Right ventricle myocardium inferior (tissue), 1 donor: ENCODE results near the gene PRR18. TPM values are rescaled to one million over a fixed set of nuclear protein-coding genes. Genes with fewer than 3 reads are reported as not detected.

Source experiments
- ATAC-seq: fragments of 200-7000 bp; cut with Tn5 transposase; one replicate; pipeline ENCODE4 v1.9.1; 2020; ENCODE audit warnings: mild to moderate bottlenecking, moderate library complexity
- DNase-seq: peaks from one replicate; pipeline ENCODE4 v3.0.0; 2021; ENCODE audit errors: missing footprints
- intact Hi-C: fragments of 100-400 bp; cut with DNase I; formaldehyde crosslinking; loops from one replicate; pipeline ENCODE4 v1.11.0; 2022
- total RNA-seq: library from RNA; stranded (reverse); fragmentation: NEBNext Ultra II Directional; extraction: Animal tissue kit (Norgen Biotek cat#: 25700); gene quantifications from one replicate; pipeline ENCODE4 v1.2.1, GENCODE V29; 2021
- donor health status: DM: no; HTN: yes; CAD: no; lungs with severe emphysema.

PRR18 gene
- total RNA-seq, 1 donor from 2014 or later, result 0.11 TPM

DNA sequence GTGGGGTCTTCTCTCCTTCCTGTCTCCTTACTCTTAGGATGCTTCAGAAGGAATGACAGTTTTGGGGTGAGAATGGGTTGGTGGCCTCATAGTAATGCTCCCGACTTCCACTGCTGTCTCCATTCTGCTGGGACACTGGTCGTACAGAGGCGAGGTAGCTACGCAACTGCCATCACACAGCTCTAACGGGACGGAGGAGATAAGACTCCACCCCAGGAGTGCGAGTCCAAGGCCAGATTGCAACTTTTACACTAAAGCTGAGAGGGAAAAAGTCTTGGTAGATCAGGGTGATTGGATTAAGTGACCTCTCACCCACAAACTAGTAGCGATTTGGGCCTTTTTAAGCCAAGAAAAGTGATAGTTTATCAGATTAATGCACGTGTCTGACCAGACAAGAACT lies 1.8 kb upstream of the PRR18 start:
- ATAC-seq, result no peak
- intact Hi-C loops, result no loop called here
- DNase-seq, result no peak

DNA sequence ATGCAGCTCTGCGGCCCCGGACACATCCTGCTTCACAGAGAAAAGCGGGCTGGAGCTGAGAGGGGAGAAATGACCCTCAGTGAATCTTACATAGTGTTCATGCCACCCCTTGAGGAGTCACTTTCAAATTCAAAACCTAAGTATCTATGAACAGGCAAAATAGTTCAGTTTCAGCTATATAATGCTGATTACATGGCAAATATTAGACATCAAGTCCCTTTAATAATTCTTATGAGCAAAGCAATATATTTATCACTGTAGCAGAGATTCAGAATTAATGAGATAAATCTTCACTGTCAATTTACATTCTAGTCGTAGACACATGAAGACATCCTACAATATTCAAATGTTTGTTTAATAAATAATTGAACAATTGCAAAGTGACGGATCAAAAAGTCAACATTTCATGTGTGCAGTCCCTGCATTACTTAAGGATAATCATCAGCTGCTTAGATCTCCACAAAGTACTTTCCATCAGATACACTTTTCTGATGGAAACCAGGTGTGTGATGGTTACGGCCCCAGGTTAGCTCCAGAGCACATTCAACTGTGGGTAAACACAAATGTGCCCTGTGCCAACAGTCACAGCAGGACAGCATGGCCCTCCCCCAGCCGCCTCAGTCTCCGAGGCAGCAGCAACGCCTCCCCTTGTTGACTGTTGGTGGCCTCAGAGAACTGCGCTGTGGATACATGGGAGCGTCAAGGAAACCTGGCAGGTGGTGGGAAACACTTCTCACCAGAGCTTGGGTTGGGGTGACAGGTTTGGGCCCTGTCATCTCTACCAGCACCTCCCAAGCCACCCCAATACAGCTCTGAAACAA lies 787 bp upstream of the PRR18 start:
- ATAC-seq (no peak), DNase-seq (no peak)

DNA sequence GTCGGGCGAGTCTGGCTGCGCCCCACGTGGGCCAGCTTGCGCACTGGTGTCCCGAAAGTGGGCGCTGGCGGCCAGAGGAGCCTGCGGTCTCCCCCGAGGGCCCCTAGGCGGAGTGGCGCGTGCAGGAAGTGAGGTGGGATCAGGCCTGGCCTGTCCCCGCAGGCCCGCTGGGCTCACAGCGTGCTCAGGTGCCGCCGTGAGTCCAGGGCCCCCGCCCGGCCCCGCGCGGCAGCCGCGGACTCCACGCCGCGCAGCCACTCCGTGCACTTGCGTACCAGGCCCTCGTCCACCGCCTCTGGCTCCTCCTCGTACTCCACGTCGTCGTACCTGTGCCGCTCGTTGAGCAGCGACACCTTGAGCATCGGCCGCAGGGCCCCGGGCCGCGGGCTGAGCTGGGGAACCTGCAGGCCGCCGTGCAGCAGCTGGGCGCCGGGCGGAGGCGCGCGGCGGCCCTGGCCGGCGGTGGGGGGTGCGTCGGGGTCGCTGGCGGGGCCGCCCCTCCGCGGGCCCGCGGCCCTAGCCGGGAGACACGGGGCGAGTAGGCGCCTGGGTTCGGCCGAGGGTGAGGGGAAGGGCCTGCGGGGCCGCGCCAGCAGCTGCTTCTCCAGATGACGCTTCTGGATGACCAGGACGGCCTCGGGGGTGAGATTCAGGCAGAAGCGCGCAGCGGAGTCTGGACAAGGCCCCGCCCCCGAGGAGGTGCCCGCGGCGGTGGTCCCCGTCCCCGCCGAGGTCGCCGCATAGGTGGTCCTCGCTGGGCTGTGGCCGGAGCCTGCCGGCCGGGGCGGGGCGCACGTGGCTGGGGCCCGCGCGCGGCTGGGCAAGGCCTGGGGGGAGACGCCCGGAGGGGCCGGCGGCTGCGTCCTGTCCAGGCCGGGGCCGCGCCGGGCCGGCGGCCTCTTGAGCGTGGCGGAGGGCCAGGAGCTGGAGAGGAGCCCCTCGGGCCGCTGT lies 835 bp downstream of the PRR18 start:
- ATAC-seq, result no peak
- no peak for DNase-seq
- intact Hi-C loops, result no loop called here

More for the DNA sequence above, 787 bp upstream of the PRR18 start:
- intact Hi-C loops, result no loop called here

DNA sequence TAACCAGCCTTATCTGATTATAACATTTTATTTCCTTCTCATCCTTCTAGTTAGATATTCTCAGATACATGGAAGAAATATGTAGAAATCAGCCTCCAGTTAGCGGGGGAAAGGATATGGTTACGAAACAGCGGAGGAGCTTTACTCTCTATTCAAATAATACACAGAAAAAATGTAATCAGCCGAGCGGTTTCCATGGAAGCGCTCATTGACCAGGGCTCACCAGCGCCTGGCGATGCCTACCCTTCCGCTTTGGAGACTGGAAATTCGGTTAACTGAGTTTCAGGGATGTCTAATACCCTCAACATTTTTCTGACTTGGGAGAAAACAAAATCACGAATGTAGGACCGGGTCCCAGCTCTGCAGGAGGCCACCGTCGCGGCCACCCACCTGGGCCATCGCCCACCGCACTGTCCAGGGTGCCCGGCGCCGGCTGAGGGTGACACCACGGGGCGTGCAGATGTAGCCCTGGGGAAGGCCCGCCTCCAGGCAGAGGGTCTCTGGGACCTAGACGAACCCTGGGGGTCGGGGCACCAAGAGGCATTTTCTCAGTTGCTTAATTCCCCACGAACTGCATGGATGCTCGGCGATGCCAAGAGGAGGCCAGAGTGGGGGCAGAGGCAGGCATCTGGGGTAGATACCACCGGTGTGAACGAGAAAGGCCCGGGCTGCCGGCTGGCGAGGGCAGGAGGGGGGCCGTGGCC lies 1.7 kb downstream of the PRR18 start:
- intact Hi-C loops, result no loop called here
- DNase-seq (no peak), ATAC-seq (no peak)

DNA sequence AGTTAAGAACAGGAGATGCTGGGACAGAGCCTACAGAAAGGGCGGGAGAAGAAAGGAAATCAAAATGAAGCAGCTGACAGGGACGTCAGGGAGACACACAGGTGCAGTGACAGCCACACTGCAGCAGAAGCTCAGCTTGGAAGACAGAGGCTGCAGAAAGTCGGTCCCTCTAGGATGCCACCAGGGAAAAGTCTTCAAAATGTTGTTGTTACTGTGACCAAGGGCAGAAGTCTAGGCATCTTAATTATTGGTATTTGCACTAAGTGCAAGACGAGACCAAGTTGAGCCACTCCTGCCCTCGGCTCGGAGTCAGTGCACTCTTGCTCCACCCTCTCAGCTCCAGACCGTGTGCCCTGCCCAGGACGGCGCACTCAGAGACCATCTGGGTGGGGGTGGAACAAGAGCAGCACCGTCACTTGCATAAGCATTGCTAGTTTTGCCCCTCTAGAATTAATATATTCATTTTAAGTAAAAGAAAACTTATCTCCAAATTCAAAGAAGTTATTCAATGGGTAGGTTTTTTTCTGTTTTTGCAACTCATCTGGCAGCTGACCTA lies 2.6 kb downstream of the PRR18 start:
- no peak for ATAC-seq
- intact Hi-C loops, result no loop called here
- DNase-seq, result no peak

DNA sequence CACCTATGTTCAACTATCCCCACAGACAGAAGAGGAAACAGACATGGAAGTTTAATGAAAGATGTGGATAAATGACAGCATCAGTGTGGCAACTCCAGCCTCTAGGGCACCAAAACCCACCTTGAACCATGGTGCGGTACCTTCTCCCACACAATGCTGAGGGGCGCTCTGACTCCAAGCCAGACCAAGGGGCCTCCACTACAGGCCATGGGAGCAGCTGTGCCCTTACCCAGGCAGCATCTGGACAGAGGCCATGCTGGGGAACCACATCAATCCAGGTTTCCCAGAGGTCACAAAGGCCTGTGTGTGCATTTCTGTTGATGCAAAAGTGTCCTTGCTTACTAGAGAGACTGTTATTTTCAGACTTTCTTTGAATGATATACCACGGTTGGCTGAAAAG lies 4.1 kb downstream of the PRR18 start:
- DNase-seq (no peak), ATAC-seq (no peak)
- intact Hi-C loops, result no loop called here

DNA sequence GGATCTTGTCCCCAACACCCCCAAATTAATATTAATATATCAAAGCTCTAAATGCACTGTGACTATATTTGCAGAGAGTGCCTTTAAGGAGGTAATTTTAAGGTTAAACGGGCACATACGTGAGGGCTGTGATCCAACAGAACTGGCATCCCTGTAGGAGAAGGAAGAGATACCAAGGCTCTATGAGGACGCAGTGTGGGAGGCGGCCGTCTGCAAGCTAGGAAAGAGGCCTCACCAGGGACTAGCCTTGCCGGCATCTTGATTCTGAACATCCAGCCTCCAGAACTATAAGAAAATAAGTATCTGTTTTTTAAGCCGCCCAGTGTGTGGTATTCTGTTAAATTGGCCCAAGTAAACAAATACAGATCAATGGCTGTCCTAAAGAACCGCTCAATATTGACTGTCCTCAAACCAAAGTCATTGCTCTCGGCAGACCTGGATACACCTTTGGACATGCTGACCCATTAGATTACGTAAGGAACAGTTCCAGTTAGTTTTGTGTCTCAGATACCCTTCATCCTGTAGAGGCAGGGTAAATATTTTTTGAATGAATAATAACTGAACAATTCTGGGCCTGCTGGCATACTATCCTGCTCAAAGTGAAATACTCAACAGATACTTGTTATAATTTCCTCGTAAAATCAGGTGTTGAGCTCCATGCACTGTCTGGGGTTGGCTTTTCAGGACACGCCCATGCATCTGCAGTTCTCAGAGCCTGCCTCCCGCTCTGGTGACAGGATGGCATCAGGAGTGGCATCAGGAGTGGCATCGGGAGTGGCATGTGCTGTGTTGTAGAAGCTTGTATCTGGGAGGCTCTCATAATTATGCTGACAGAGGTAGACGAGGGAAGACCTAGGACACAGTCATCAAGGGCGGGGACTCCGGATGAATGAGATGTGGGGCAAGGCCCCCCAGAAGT lies 6.3 kb downstream of the PRR18 start:
- ATAC-seq (no peak), DNase-seq (no peak)
- intact Hi-C loops, result no loop called here

DNA sequence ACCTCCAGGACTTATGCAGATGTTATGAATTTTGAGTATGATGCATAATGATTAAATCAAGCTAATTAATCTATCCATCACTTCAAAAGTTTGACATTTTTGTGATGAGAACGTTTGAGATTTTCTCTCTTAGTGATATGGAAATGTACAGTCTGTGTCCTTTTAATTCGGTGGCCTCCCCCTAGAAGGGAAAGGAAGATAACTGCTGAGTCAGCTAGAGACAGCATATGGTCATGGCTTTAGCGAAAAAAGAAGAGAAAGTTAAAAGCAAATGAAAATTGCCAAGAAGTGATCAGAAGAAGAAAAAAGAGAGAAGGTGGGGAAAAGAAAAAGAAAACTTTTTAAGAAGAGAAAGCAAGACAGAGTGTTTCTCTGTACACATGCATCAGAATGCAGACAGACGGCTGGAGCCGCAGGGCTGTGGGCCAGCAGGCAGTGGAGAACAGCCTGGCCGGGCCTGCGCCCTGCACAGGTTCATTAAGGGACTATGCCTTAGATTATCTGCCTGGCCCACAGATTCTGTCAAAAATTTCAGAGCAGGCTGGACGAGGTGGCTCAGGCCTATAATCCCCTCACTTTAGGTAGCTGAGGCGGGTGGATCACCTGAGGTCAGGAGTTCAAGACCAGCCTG lies 7.7 kb downstream of the PRR18 start:
- no peak for ATAC-seq
- DNase-seq, result no peak
- intact Hi-C loops, result no loop called here

DNA sequence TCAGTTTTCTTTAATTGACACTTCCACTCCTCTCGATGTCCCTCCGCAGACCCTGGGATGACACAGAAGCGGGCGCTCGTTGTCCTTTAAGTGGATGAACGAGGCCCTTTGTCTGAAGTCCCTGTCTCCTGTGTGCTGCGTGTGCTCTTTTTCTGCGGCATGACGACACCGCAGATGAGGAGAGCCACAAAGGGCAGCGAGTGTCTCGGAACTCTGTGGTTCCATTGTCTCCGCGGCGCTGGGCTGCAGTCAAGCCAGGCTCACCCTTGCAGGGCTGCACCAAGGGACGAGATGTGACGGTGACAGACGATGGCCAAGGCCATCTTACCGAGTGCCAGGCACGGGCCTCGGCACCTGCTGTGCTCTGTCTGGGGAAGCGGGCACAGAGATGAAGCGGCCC lies 10.6 kb downstream of the PRR18 start:
- ATAC-seq, result no peak
- DNase-seq, result no peak
- intact Hi-C loops, result no loop called here

DNA sequence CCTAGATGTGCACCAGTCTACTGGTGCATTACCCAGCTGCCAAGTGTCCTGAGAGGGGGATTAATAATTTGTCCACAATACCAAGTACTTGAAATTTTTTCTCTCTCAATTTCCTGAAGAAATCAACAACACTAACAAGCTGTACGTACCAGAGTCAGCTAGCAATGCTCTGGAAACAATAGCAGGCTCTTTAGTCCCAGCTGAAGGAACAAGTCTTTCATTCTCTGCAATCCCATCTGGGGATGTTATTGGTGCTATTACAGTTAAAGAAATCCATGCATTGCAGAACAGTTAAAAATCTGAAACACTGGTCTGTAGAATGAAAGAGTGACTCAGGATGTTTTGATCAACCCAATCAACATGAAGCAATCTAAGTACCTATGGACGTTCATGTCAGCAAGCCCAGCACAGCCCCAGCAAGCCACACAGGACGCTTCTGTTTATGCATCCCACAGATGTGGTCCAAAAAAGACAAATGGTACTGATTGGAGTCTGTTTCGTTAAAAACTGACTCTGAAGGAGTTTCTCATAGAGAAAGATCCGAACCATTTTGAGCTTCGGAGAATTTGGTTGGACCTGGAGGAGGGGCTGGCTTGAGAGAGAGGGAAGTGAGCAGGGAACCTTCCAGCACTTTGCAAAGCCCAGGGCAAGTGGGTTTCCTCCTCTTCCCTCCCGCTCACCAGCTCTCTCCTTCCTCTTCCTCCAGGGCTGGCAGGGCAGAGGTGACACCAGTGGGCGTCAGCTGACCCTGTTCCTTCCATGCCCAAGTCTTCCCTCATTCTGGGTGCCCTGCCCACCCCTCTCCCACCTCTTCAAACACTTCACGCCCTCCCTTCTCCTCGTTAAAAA lies 11.9 kb downstream of the PRR18 start:
- ATAC-seq, result no peak
- DNase-seq, result no peak
- intact Hi-C loops, result no loop called here

DNA sequence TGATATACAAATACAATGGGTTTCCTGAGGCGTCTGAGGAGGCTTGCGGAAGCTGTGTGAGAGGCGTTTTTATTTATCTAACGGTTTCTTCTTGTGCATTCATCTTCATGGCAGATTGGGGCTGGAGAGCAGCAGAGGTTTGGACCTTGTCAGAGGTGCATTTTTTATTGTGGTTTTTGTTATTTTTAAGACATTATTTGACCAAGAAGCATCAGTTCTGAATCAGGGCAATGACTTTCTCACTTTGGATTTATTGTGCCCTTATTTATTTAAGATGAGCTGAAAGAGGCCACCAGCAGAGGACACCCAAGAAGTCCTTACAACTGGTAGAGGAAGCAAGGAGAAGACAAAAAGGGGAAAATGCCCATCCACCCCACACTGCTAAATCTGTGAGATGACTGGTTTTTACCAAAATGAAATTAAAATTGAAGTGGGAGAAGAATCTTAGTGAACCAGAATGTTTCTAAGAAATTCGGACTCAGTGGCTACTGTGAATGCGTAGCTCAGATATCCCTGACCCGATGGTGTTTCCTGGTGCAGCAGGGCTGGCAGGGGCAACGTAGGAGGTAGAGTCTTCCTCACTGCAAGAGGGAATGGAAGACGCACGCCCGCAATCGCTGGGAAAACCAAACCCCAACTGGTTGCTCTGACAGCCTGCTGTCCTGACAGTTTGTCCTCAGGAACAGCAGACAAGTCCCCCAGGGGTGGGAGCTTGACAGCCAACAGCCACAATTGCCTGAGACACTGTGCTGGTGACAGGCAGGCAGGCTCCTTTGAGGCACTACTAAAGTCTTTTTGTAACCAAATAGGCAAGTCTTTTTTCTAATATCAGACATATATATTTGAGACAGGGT lies 14.2 kb downstream of the PRR18 start:
- ATAC-seq (no peak), DNase-seq (no peak)
- intact Hi-C loops, result no loop called here

DNA sequence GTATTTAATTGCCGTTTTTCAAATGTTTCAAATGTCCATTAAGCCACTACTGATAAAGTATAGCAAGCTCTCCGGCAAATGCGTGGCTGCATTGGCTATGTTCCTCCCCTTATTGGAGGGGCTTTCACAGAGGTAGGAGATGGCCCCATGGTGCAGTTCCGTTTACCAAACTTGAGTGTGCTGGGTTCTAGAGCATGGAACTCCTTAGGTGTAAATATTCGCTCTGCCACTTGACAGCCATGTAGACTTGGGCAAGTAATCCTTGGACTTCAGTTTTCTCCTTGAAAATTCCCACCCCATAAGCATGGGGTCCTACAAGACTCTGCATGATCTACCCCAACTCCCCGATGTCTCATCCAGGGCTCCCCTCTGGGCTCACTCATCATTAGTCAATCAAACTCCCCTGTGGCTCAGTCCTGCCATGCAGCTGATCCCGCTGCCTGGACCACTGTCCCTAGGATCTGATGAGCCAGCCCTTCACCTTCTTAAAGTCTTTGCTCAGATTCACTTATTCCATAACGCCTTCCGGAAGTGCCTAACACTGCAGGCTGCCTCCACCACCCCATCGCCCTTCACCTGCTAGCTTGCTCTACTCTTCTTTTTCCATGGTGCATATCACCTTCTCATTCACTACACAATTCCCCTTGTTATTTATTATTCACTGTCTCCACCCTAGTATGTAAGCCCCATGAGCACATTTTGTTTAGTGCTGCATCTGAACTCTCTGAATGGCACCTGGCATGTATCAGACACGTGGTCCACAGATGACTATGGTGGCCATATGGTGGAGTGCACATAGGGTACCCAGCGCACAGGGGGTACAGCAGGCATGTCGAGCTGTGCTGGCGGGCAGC lies 18.8 kb downstream of the PRR18 start:
- intact Hi-C loops, result no loop called here
- ATAC-seq (no peak), DNase-seq (no peak)

DNA sequence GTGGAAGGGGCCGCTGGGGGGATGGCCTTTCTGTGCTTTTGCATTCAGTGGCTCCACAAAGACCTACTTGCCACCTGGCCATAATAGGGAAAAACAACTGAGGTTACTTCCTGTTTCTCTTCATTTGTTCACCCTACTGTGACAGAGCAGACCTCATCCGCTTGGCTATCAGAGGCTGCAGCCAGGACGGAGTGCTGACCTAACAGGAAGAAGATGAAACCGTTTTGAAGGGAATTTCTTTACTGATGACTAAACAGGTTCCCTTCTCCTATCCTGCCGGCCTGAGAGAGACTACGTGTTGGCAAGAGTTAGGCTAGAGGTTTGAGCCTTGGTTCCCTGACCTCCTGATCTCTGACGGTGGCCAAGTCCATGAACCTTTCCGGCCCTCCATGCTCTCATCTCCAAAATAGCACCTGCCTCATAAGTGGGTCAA lies 21.3 kb downstream of the PRR18 start:
- DNase-seq (no peak), ATAC-seq (no peak)
- intact Hi-C loops, result no loop called here

DNA sequence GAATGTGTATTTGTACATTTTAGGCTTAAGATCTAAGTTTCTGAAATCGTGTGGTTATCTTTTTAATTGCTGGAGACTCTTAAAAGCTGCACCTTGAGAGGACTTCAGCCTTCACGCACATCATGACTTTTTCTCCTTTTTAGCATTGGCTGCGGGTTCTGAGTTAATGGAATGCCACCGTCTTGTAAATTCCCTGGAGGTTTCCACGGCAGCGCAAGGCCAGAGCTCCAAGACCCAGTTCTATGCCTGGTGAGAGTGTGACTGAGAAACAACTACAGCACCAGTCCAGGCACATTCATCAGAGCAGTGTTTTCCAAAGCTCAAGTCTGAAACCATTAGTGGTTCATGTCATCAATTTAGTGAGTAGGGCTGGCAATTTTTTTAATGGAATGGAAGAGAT lies 23.0 kb downstream of the PRR18 start:
- DNase-seq, result no peak

DNA sequence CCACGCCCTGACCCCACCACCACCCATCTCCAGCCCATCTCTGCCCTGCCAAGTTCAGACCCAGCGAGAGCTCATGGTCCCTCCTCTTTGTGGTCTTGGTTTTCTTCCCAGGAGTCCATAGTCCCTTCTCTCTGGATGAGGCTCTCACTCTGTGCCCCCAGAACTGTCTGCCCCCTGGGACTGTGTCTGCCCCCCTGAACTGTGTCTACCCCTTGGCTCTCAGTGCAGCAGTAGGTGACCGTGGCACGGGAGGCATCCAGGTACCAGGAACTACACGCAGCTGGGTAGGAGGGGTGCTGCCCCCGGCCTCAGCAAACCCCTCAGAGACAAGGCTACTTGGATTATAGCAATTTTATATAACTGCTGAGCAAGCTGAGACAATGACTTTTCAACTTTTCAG lies 23.6 kb downstream of the PRR18 start:
- DNase-seq, result no peak
- ATAC-seq, result no peak
- intact Hi-C loops, result no loop called here

More for the DNA sequence above, 23.0 kb downstream of the PRR18 start:
- intact Hi-C loops, result no loop called here
- ATAC-seq, result no peak
